ENCODE data around the gene PADI1. TPM values are rescaled to one million over a fixed set of nuclear protein-coding genes. Genes with fewer than 3 reads are reported as not detected.
A peak's percentile ranks its signal among the peaks of the same experiment; 100 is the strongest.

The PADI1 gene
- total RNA-seq, 2 experiments from 2014 or later, result not detected

- Mint-ChIP-seq H3K36me3 (ENCODE audit: low read depth) (no peaks in the 10 kb centered on the region), H3K4me3 (no peak overlapping the region), H3K27me3 (peaks cover 54% of the 10 kb centered on the region), H3K9me3 (no peaks in the 10 kb centered on the region), H3K27ac (no peak overlapping the region), H3K4me1 (ENCODE audit: low read depth) (peaks cover 46% of the 10 kb centered on the region)
- POLR2A ChIA-PET, result no interaction called here
- CTCF ChIA-PET, result interaction anchor here (1.0 to 1.2 kb wide), 2 partner anchors 27 to 85 kb away, joined by 3 read pairs; no protein-coding TSS in a partner anchor
- no peak for ATAC-seq
- TF ChIP-seq CTCF (IDR thresholded peaks at IDR 0.05), result no peak
- intact Hi-C loops (cut with micrococcal nuclease), result no loop called here
- no peak for DNase-seq
These were observed 5.2 kb downstream of the PADI1 start for GRCh38 chr1:17210176-17210575.

GRCh38 chr1:17211377-17211776 is 6.4 kb downstream of the PADI1 start:
- Mint-ChIP-seq H3K27me3 (peaks cover 56% of the 10 kb centered on the region), H3K36me3 (ENCODE audit: low read depth) (no peaks in the 10 kb centered on the region), H3K4me3 (no peak overlapping the region), H3K4me1 (ENCODE audit: low read depth) (peaks cover 48% of the 10 kb centered on the region), H3K9me3 (no peaks in the 10 kb centered on the region), H3K27ac (no peak overlapping the region)
- ATAC-seq, result no peak
- CTCF ChIA-PET, result no interaction called here
- POLR2A ChIA-PET, result interaction anchor here (1.2 kb wide), 1 partner anchor 24 kb away, joined by 3 read pairs; no protein-coding TSS in a partner anchor
- intact Hi-C loops (cut with micrococcal nuclease), result no loop called here
- no peak for DNase-seq
- no peak for TF ChIP-seq CTCF (IDR thresholded peaks at IDR 0.05)

GRCh38 chr1:17212009-17212408 is 7.1 kb downstream of the PADI1 start:
- Mint-ChIP-seq H3K4me1 (ENCODE audit: low read depth) (peaks cover 48% of the 10 kb centered on the region), H3K27me3 (peaks cover 56% of the 10 kb centered on the region), H3K9me3 (no peaks in the 10 kb centered on the region), H3K27ac (no peak overlapping the region), H3K4me3 (no peak overlapping the region), H3K36me3 (ENCODE audit: low read depth) (no peaks in the 10 kb centered on the region)
- intact Hi-C loops (cut with micrococcal nuclease), result no loop called here
- no peak for TF ChIP-seq CTCF (IDR thresholded peaks at IDR 0.05)
- ATAC-seq (no peak), DNase-seq (no peak)
- ChIA-PET POLR2A (interaction anchor here (1.2 to 1.6 kb wide), 2 partner anchors 11 to 24 kb away, joined by 3 to 6 read pairs; no protein-coding TSS in a partner anchor), CTCF (no interaction called here)

GRCh38 chr1:17212487-17213121 is 7.7 kb downstream of the PADI1 start:
- Mint-ChIP-seq H3K27me3 (peaks cover 58% of the 10 kb centered on the region), H3K9me3 (no peaks in the 10 kb centered on the region), H3K27ac (peak overlapping the region; percentile 30), H3K36me3 (ENCODE audit: low read depth) (no peaks in the 10 kb centered on the region), H3K4me1 (ENCODE audit: low read depth) (peaks cover 42% of the 10 kb centered on the region), H3K4me3 (peak overlapping the region; percentile 4)
- no peak for TF ChIP-seq CTCF (IDR thresholded peaks at IDR 0.05)
- DNase-seq (peak; percentile 89), ATAC-seq (peak; percentile 22)
- POLR2A ChIA-PET, result interaction anchor here (1.3 to 1.6 kb wide), 2 partner anchors 11 kb away, joined by 3 to 6 read pairs; no protein-coding TSS in a partner anchor
- intact Hi-C loops (cut with micrococcal nuclease), result no loop called here
- CTCF ChIA-PET, result interaction anchor here (0.7 to 1.3 kb wide), 3 partner anchors 13 to 87 kb away, joined by 3 to 5 read pairs (median 4); no protein-coding TSS in a partner anchor

- no peak for TF ChIP-seq CTCF (IDR thresholded peaks at IDR 0.05)
- ATAC-seq (no peak), DNase-seq (no peak)
- intact Hi-C loops (cut with micrococcal nuclease), result no loop called here
- peaks cover 61% of the 10 kb centered on the region for H3K27me3 Mint-ChIP-seq
- peaks cover 36% of the 10 kb centered on the region for H3K4me1 Mint-ChIP-seq (ENCODE audit: low read depth)
- peak overlapping the region; percentile 4 for H3K4me3 Mint-ChIP-seq
- CTCF ChIA-PET, result interaction anchor here (0.7 to 1.3 kb wide), 4 partner anchors 14 to 88 kb away, joined by 3 to 5 read pairs (median 4); no protein-coding TSS in a partner anchor
- H3K9me3 Mint-ChIP-seq, result no peaks in the 10 kb centered on the region
- POLR2A ChIA-PET, result interaction anchor here (0.5 to 1.6 kb wide), 3 partner anchors 10 to 164 kb away, joined by 3 to 6 read pairs (median 3); no protein-coding TSS in a partner anchor
- no peak overlapping the region for H3K27ac Mint-ChIP-seq
- no peaks in the 10 kb centered on the region for H3K36me3 Mint-ChIP-seq (ENCODE audit: low read depth)
These were observed 8.3 kb downstream of the PADI1 start for GRCh38 chr1:17213148-17213781.

All from activated CD8-positive, alpha-beta T cell treated with anti-CD3 and anti-CD28 coated beads for 36 hours (primary cell).